ENCODE results near the gene MTSS2.

The MTSS2 gene

GRCh38 chr16:70700101-70701020, 14.5 kb upstream of the MTSS2 start:
- no peak for DNase-seq (ENCODE audit: low read depth in 2 of 2)

GRCh38 chr16:70699696-70700095, 13.8 kb upstream of the MTSS2 start:
- no peak for DNase-seq (ENCODE audit: low read depth in 2 of 2)

- DNase-seq (ENCODE audit: low read depth in 2 of 2) = no peak
These were observed 13.0 kb upstream of the MTSS2 start for GRCh38 chr16:70698901-70699300.

GRCh38 chr16:70697594-70698170, 11.8 kb upstream of the MTSS2 start:
- no peak for DNase-seq (ENCODE audit: low read depth in 2 of 2)

- no peak for DNase-seq (ENCODE audit: low read depth in 2 of 2)
These were observed 11.2 kb upstream of the MTSS2 start for GRCh38 chr16:70696952-70697593.

- no peak for DNase-seq (ENCODE audit: low read depth in 2 of 2)
These were observed 10.5 kb upstream of the MTSS2 start for GRCh38 chr16:70696355-70696754.

- DNase-seq (ENCODE audit: low read depth in 2 of 2) = no peak
These were observed 9.6 kb upstream of the MTSS2 start for GRCh38 chr16:70695331-70696070.

- no peak for DNase-seq (ENCODE audit: low read depth in 2 of 2)
These were observed 9.0 kb upstream of the MTSS2 start for GRCh38 chr16:70694868-70695218.

GRCh38 chr16:70694088-70694867, 8.4 kb upstream of the MTSS2 start:
- no peak for DNase-seq (ENCODE audit: low read depth in 2 of 2)

- DNase-seq (ENCODE audit: low read depth in 2 of 2) = no peak
These were observed 7.2 kb upstream of the MTSS2 start for GRCh38 chr16:70692873-70693671.

- no peak for DNase-seq (ENCODE audit: low read depth in 2 of 2)
These were observed 6.4 kb upstream of the MTSS2 start for GRCh38 chr16:70692130-70692872.

- no peak for DNase-seq (ENCODE audit: low read depth in 2 of 2)
These were observed 5.6 kb upstream of the MTSS2 start for GRCh38 chr16:70691223-70692129.

GRCh38 chr16:70689970-70690891, 4.4 kb upstream of the MTSS2 start:
- DNase-seq (ENCODE audit: low read depth in 2 of 2) = no peak

GRCh38 chr16:70689035-70689969, 3.4 kb upstream of the MTSS2 start:
- no peak for DNase-seq (ENCODE audit: low read depth in 2 of 2)

GRCh38 chr16:70688246-70688742, 2.4 kb upstream of the MTSS2 start:
- DNase-seq (ENCODE audit: low read depth in 2 of 2) = no peak

GRCh38 chr16:70687671-70688245, 1.9 kb upstream of the MTSS2 start:
- no peak for DNase-seq (ENCODE audit: low read depth in 2 of 2)

All from stimulated activated CD8-positive, alpha-beta memory T cell treated with anti-CD3 and anti-CD28 coated beads, Interleukin-7, amount 100 ng/mL, for 4 hours (primary cell).